ENCODE results near the gene KRTAP1-3.
"Not testable (repeated sequence)": the region's sequence is repeated elsewhere in the genome, so short reads cannot be mapped to it uniquely, and the experiment has no call there.

The KRTAP1-3 gene

GRCh38 chr17:41054025-41054424 is 19.4 kb upstream of the KRTAP1-3 start:
- no peak for DNase-seq

GRCh38 chr17:41052566-41052965 is 17.9 kb upstream of the KRTAP1-3 start:
- DNase-seq: no peak

- no peak for DNase-seq
Measured at GRCh38 chr17:41049110-41049509, 14.4 kb upstream of the KRTAP1-3 start.

- no peak for DNase-seq
Measured at GRCh38 chr17:41048441-41048840, 13.8 kb upstream of the KRTAP1-3 start.

- not testable (repeated sequence) for DNase-seq
Measured at GRCh38 chr17:41046735-41047465, 12.2 kb upstream of the KRTAP1-3 start, which contains the start of gene KRTAP2-1. KRTAP2-1 (minus strand) TSS chr17:41047316; CDS start chr17:41047267, 49 bp downstream.

GRCh38 chr17:41042953-41043352 is 8.3 kb upstream of the KRTAP1-3 start:
- DNase-seq: no peak

GRCh38 chr17:41040783-41041571 is 6.3 kb upstream of the KRTAP1-3 start, which contains the start of gene KRTAP1-1:
KRTAP1-1 (minus strand) TSS chr17:41041450; CDS start chr17:41041397, 53 bp downstream.
- not testable (repeated sequence) for DNase-seq

- DNase-seq: no peak
Measured at GRCh38 chr17:41037853-41038350, 3.2 kb upstream of the KRTAP1-3 start.

GRCh38 chr17:41029633-41030245 is 4.9 kb downstream of the KRTAP1-3 start, which contains the start of gene KRTAP1-4:
KRTAP1-4 (minus strand) TSS chr17:41030195; CDS start chr17:41030078, 117 bp downstream.
- DNase-seq: no peak

- no peak for DNase-seq
Measured at GRCh38 chr17:41026715-41027471, 7.8 kb downstream of the KRTAP1-3 start, which contains the start of gene KRTAP1-5. KRTAP1-5 (minus strand) TSS chr17:41027208; CDS start chr17:41027155, 53 bp downstream.

- DNase-seq: no peak
Measured at GRCh38 chr17:41024697-41025096, 10.0 kb downstream of the KRTAP1-3 start.

- no peak for DNase-seq
Measured at GRCh38 chr17:41020336-41020735, 14.3 kb downstream of the KRTAP1-3 start.

GRCh38 chr17:41019415-41019814 is 15.3 kb downstream of the KRTAP1-3 start:
- DNase-seq: no peak

- DNase-seq: no peak
Measured at GRCh38 chr17:41018541-41018940, 16.1 kb downstream of the KRTAP1-3 start.

GRCh38 chr17:41016578-41017215 is 18.0 kb downstream of the KRTAP1-3 start:
- no peak for DNase-seq

GRCh38 chr17:41015454-41015853 is 19.2 kb downstream of the KRTAP1-3 start:
- no peak for DNase-seq

- no peak for DNase-seq
Measured at GRCh38 chr17:41013606-41014005, 21.1 kb downstream of the KRTAP1-3 start.

- DNase-seq: no peak
Measured at GRCh38 chr17:41013181-41013580, 21.5 kb downstream of the KRTAP1-3 start.

- no peak for DNase-seq
Measured at GRCh38 chr17:41012326-41013120, 22.2 kb downstream of the KRTAP1-3 start.

GRCh38 chr17:41010441-41010840 is 24.2 kb downstream of the KRTAP1-3 start:
- no peak for DNase-seq

GRCh38 chr17:41009936-41010335 is 24.7 kb downstream of the KRTAP1-3 start:
- DNase-seq: no peak

All from stimulated activated naive CD4-positive, alpha-beta T cell treated with Interleukin-2 at 50 U/mL for 16 hours (primary cell).